BE2C (cell line): ENCODE measurements around the gene ZNF329. TPM values are rescaled to one million over a fixed set of nuclear protein-coding genes. Genes with fewer than 3 reads are reported as not detected.

Experiments used
- DNase-seq: peaks from one replicate; pipeline ENCODE4 v3.0.0-alpha.2; 2020
- H3K27me3 ChIP-seq: fragments of 250-450 bp; sonication (Bioruptor Pico); 2 replicates; pipeline ENCODE4 v1.5.1; 2020; ENCODE audit warnings: mild to moderate bottlenecking
- H3K36me3 ChIP-seq: fragments of 250-450 bp; sonication (Bioruptor Pico); 2 replicates; pipeline ENCODE4 v1.5.1; 2020; ENCODE audit warnings: mild to moderate bottlenecking
- H3K4me1 ChIP-seq: fragments of 250-450 bp; sonication (Bioruptor Pico); 2 replicates; pipeline ENCODE4 v1.5.1; 2020
- H3K4me3 ChIP-seq: 2 replicates; pipeline ENCODE4 v1.5.1; 2011; ENCODE audit warnings: low read depth, low read length
- H3K9me3 ChIP-seq: fragments of 250-450 bp; sonication (Bioruptor Pico); 2 replicates; pipeline ENCODE4 v1.5.1; 2020
- polyA plus RNA-seq: library from polyadenylated mRNA; unstranded; fragments of >200 nt; gene quantifications from one replicate; pipeline ENCODE4 v1.2.1, GENCODE V29; 2012; ENCODE audit warnings: low read depth, missing spikeins; ENCODE audit not compliant: insufficient read length, insufficient read depth
- TF ChIP-seq, protein P1 (sequence below): IDR thresholded peaks from 2 replicates; pipeline ENCODE4 v1.5.1; 2012; ENCODE audit warnings: mild to moderate bottlenecking, low read depth, low read length

ZNF329 gene
- polyA plus RNA-seq, result 6.3 TPM

GRCh38 chr19:58150328-58150921 is at the start of gene ZNF329:
Gene ZNF329, minus strand, starts transcription at chr19:58150789. Its CDS starts 21,286 bp downstream, at chr19:58129503.
- H3K4me3 ChIP-seq, result peak within 1 kb of the TSS; percentile 90
- no peaks in the 10 kb centered on the region for H3K27me3 ChIP-seq
- no peaks in the 10 kb centered on the region for H3K9me3 ChIP-seq
- H3K36me3 ChIP-seq, result no peaks in the 10 kb centered on the region
- TF ChIP-seq, protein P1, sequence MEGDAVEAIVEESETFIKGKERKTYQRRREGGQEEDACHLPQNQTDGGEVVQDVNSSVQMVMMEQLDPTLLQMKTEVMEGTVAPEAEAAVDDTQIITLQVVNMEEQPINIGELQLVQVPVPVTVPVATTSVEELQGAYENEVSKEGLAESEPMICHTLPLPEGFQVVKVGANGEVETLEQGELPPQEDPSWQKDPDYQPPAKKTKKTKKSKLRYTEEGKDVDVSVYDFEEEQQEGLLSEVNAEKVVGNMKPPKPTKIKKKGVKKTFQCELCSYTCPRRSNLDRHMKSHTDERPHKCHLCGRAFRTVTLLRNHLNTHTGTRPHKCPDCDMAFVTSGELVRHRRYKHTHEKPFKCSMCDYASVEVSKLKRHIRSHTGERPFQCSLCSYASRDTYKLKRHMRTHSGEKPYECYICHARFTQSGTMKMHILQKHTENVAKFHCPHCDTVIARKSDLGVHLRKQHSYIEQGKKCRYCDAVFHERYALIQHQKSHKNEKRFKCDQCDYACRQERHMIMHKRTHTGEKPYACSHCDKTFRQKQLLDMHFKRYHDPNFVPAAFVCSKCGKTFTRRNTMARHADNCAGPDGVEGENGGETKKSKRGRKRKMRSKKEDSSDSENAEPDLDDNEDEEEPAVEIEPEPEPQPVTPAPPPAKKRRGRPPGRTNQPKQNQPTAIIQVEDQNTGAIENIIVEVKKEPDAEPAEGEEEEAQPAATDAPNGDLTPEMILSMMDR, result no peak
- H3K4me1 ChIP-seq, result no peaks in the 10 kb centered on the region; the same call in 1 of the 2 replicates
- DNase-seq, result peak; percentile 91

- H3K36me3 ChIP-seq, result peaks cover 54% of the 10 kb centered on the region
- no peak for DNase-seq
- H3K9me3 ChIP-seq, result peaks cover 27% of the 10 kb centered on the region
- no peaks in the 10 kb centered on the region for H3K27me3 ChIP-seq
- TF ChIP-seq, protein P1, result no peak
- H3K4me3 ChIP-seq, result no peak overlapping the region
- no peaks in the 10 kb centered on the region for H3K4me1 ChIP-seq
Observed at GRCh38 chr19:58196901-58197616, 46.5 kb upstream of the ZNF329 start.

GRCh38 chr19:58183817-58184215 is 33.2 kb upstream of the ZNF329 start:
- Histone ChIP-seq H3K36me3 (peaks cover 25% of the 10 kb centered on the region), H3K27me3 (no peaks in the 10 kb centered on the region), H3K4me3 (peak overlapping the region; percentile 89), H3K9me3 (peaks cover 6% of the 10 kb centered on the region), H3K4me1 (no peaks in the 10 kb centered on the region)
- no peak for DNase-seq
- TF ChIP-seq, protein P1, result no peak

GRCh38 chr19:58182989-58183816 is 32.6 kb upstream of the ZNF329 start, which contains the start of gene ZNF274:
Gene ZNF274, plus strand, starts transcription at chr19:58183061. Its CDS starts 905 bp downstream, at chr19:58183966.
- TF ChIP-seq, protein P1, result no peak
- H3K27me3 ChIP-seq, result no peaks in the 10 kb centered on the region
- H3K9me3 ChIP-seq, result peaks cover 6% of the 10 kb centered on the region
- peak within 1 kb of the TSS; percentile 89 for H3K4me3 ChIP-seq
- H3K36me3 ChIP-seq, result peaks cover 24% of the 10 kb centered on the region
- DNase-seq, result peak; percentile 97
- no peaks in the 10 kb centered on the region for H3K4me1 ChIP-seq

DNA sequence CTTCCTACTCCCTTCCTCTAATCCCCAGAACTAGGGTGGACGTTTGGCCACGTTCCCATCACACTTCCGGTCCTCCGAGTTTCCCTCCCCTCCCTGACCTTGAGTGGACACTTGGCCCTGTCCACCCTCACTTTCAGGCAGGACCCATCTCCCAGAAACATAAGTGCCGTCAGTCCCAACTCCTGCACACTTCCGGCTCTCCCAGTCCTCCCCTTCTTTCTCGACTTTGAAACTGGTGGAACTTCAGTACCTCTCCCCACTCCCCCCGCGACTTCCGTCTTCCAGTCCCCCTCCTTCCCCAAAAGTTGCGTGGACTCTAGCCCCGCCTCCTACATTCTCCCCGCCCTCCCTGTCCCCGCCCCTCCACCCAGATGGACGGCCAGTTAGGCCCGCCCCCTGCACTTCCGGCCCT is 32.0 kb upstream of the ZNF329 start:
- TF ChIP-seq, protein P1, result no peak
- peaks cover 19% of the 10 kb centered on the region for H3K36me3 ChIP-seq
- peaks cover 6% of the 10 kb centered on the region for H3K9me3 ChIP-seq
- H3K4me1 ChIP-seq, result no peaks in the 10 kb centered on the region
- no peaks in the 10 kb centered on the region for H3K27me3 ChIP-seq
- H3K4me3 ChIP-seq, result peak overlapping the region; percentile 89
- DNase-seq, result no peak
